Measurements from ENCODE around the gene RBL2. TPM values are rescaled to one million over a fixed set of nuclear protein-coding genes. Genes with fewer than 3 reads are reported as not detected.
A peak's percentile ranks its signal among the peaks of the same experiment; 100 is the strongest.

The RBL2 gene
- total and polyA plus RNA-seq, 2 of the 13 experiments (the other 11 are each of a cell fraction or from before 2014, with no cell fraction given) = 41.2 to 60.9 TPM

- TF ChIP-seq RBM22 (optimal IDR thresholded peaks at IDR 0.05; ENCODE audit: low read length) = no peak
- no peak for TF ChIP-seq POLR2AphosphoS5 (IDR thresholded peaks at IDR 0.05; ENCODE audit: low read depth, low read length)
- no peak for TF ChIP-seq THAP9 (CRISPR knock-in tag; IDR thresholded peaks at IDR 0.05; ENCODE audit: borderline replicate concordance)
- no peak for TF ChIP-seq POGZ (CRISPR knock-in tag; IDR thresholded peaks at IDR 0.05)
- TF ChIP-seq ZNF121 (CRISPR knock-in tag; IDR thresholded peaks at IDR 0.05) = peak; percentile 60
- 0 out of 2 replicates have a peak, but pooled peaks have one; percentile 22 for TF ChIP-seq ZNF230 (CRISPR knock-in tag; IDR thresholded peaks at IDR 0.05)
- TF ChIP-seq FOXP4 (CRISPR knock-in tag; IDR thresholded peaks at IDR 0.05) = no peak
- peak; percentile 42; the same call in 1 of the 2 replicates for TF ChIP-seq ZFP91 (CRISPR knock-in tag; IDR thresholded peaks at IDR 0.05; ENCODE audit: borderline replicate concordance)
- no peak for TF ChIP-seq HNF1A (IDR thresholded peaks at IDR 0.05; ENCODE audit: low read depth)
- no peak for TF ChIP-seq HNF1A (CRISPR knock-in tag; IDR thresholded peaks at IDR 0.05; ENCODE audit: borderline replicate concordance)
- TF ChIP-seq FOXO1 (CRISPR knock-in tag; IDR thresholded peaks at IDR 0.05) = 0 out of 2 replicates have a peak, but pooled peaks have one; percentile 20
- no peak for TF ChIP-seq ZNF431 (CRISPR knock-in tag; IDR thresholded peaks at IDR 0.05; ENCODE audit: borderline replicate concordance, low read depth)
- TF ChIP-seq CC2D1A (CRISPR knock-in tag; IDR thresholded peaks at IDR 0.05) = no peak
- no peak for TF ChIP-seq KLF16 (CRISPR knock-in tag; IDR thresholded peaks at IDR 0.05)
- no peak for TF ChIP-seq HCFC1 (IDR thresholded peaks at IDR 0.05; ENCODE audit: low read depth, low read length)
- TF ChIP-seq GPN1 (CRISPR knock-in tag; IDR thresholded peaks at IDR 0.05; ENCODE audit: borderline replicate concordance) = 0 out of 2 replicates have a peak, but pooled peaks have one; percentile 13
- TF ChIP-seq ZFX (CRISPR knock-in tag; IDR thresholded peaks at IDR 0.05; ENCODE audit: low read depth) = peak; percentile 37
Observed at GRCh38 chr16:53523126-53523804, 89.0 kb downstream of the RBL2 start (continued).

All from HepG2 (cell line).